Measurements from ENCODE around the gene ATP6AP2.

Gene ATP6AP2

GRCh38 chrX:40538406-40538805 lies 42.4 kb upstream of the ATP6AP2 start:
- H3K36me3 ChIP-seq (ENCODE audit: control insufficient read depth, low read length), result no peaks in the 10 kb centered on the region

GRCh38 chrX:40539214-40540142 lies 41.3 kb upstream of the ATP6AP2 start:
- Histone ChIP-seq H3K4me3 (ENCODE audit: low read length) (no peak overlapping the region), H3K27me3 (ENCODE audit: control insufficient read depth, low read length) (peaks cover 3% of the 10 kb centered on the region; the same call in 1 of the 2 replicates), H4K20me1 (ENCODE audit: control insufficient read depth, insufficient read depth, low read depth, low read length) (no peaks in the 10 kb centered on the region), H3K4me2 (ENCODE audit: low read length) (peak overlapping the region; percentile 16; the same call in 1 of the 2 replicates), H3K27ac (ENCODE audit: low read depth, low read length) (no peak overlapping the region), H3F3A (ENCODE audit: control insufficient read depth, insufficient read depth) (no peaks in the 10 kb centered on the region), H3K79me2 (ENCODE audit: control insufficient read depth, low read length) (no peaks in the 10 kb centered on the region), H3K9me2 (replicated peaks; ENCODE audit: control insufficient read depth, low read length) (no peaks in the 10 kb centered on the region), H3K9me3 (ENCODE audit: control insufficient read depth, insufficient read depth, low read length) (no peaks in the 10 kb centered on the region), H3K4me1 (ENCODE audit: control insufficient read depth, low read length) (peaks cover 7% of the 10 kb centered on the region), H3K36me3 (ENCODE audit: control insufficient read depth, low read length) (no peaks in the 10 kb centered on the region)
- no peak for TF ChIP-seq EZH2phosphoT487 (IDR thresholded peaks at IDR 0.05; ENCODE audit: borderline replicate concordance, low read length)
- TF ChIP-seq, protein P1, sequence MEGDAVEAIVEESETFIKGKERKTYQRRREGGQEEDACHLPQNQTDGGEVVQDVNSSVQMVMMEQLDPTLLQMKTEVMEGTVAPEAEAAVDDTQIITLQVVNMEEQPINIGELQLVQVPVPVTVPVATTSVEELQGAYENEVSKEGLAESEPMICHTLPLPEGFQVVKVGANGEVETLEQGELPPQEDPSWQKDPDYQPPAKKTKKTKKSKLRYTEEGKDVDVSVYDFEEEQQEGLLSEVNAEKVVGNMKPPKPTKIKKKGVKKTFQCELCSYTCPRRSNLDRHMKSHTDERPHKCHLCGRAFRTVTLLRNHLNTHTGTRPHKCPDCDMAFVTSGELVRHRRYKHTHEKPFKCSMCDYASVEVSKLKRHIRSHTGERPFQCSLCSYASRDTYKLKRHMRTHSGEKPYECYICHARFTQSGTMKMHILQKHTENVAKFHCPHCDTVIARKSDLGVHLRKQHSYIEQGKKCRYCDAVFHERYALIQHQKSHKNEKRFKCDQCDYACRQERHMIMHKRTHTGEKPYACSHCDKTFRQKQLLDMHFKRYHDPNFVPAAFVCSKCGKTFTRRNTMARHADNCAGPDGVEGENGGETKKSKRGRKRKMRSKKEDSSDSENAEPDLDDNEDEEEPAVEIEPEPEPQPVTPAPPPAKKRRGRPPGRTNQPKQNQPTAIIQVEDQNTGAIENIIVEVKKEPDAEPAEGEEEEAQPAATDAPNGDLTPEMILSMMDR (IDR thresholded peaks at IDR 0.05; ENCODE audit: low read depth, low read length, poor library complexity, severe bottlenecking), result peak; percentile 51

More at GRCh38 chrX:40538406-40538805, 42.4 kb upstream of the ATP6AP2 start:
- TF ChIP-seq EZH2phosphoT487 (IDR thresholded peaks at IDR 0.05; ENCODE audit: borderline replicate concordance, low read length), result no peak
- TF ChIP-seq, protein P1 (IDR thresholded peaks at IDR 0.05; ENCODE audit: low read depth, low read length, poor library complexity, severe bottlenecking), result no peak
- Histone ChIP-seq H4K20me1 (ENCODE audit: control insufficient read depth, insufficient read depth, low read depth, low read length) (no peaks in the 10 kb centered on the region), H3K27me3 (ENCODE audit: control insufficient read depth, low read length) (peaks cover 3% of the 10 kb centered on the region; the same call in 1 of the 2 replicates), H3K79me2 (ENCODE audit: control insufficient read depth, low read length) (no peaks in the 10 kb centered on the region), H3K27ac (ENCODE audit: low read depth, low read length) (no peak overlapping the region), H3F3A (ENCODE audit: control insufficient read depth, insufficient read depth) (no peaks in the 10 kb centered on the region), H3K9me3 (ENCODE audit: control insufficient read depth, insufficient read depth, low read length) (no peaks in the 10 kb centered on the region), H3K9me2 (replicated peaks; ENCODE audit: control insufficient read depth, low read length) (no peaks in the 10 kb centered on the region), H3K4me3 (ENCODE audit: low read length) (no peak overlapping the region), H3K4me2 (ENCODE audit: low read length) (no peak overlapping the region), H3K4me1 (ENCODE audit: control insufficient read depth, low read length) (peaks cover 3% of the 10 kb centered on the region; the same call in 1 of the 2 replicates)

DNA sequence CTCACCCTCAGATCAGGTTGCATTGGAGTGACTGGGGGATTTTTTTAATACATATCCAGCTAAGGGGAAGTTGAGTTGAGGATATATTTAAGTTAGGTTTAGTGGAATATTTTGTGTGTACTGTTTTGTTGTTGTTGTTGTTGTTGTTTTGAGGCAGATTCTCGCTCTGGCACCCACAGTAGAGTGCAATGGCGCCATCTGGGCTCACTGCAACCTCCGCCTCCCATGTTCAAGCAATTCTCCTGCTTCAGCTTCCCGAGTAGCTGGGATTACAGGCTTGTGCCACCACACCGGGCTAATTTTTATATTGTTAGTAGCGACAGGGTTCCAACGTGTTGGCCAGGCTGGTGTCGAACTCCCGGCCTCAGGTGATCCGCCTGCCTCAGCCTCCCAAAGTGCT lies 38.6 kb upstream of the ATP6AP2 start:
- Histone ChIP-seq H3K27me3 (ENCODE audit: control insufficient read depth, low read length) (peaks cover 3% of the 10 kb centered on the region; the same call in 1 of the 2 replicates), H3K4me1 (ENCODE audit: control insufficient read depth, low read length) (peaks cover 7% of the 10 kb centered on the region), H3K9me2 (replicated peaks; ENCODE audit: control insufficient read depth, low read length) (no peaks in the 10 kb centered on the region), H4K20me1 (ENCODE audit: control insufficient read depth, insufficient read depth, low read depth, low read length) (no peaks in the 10 kb centered on the region), H3K4me2 (ENCODE audit: low read length) (no peak overlapping the region), H3K79me2 (ENCODE audit: control insufficient read depth, low read length) (no peaks in the 10 kb centered on the region), H3K27ac (ENCODE audit: low read depth, low read length) (no peak overlapping the region), H3K36me3 (ENCODE audit: control insufficient read depth, low read length) (no peaks in the 10 kb centered on the region), H3K4me3 (ENCODE audit: low read length) (no peak overlapping the region), H3F3A (ENCODE audit: control insufficient read depth, insufficient read depth) (no peaks in the 10 kb centered on the region), H3K9me3 (ENCODE audit: control insufficient read depth, insufficient read depth, low read length) (no peaks in the 10 kb centered on the region)
- no peak for TF ChIP-seq EZH2phosphoT487 (IDR thresholded peaks at IDR 0.05; ENCODE audit: borderline replicate concordance, low read length)

GRCh38 chrX:40542972-40543371 lies 37.8 kb upstream of the ATP6AP2 start:
- no peaks in the 10 kb centered on the region for H3F3A ChIP-seq (ENCODE audit: control insufficient read depth, insufficient read depth)
- H3K9me2 ChIP-seq (replicated peaks; ENCODE audit: control insufficient read depth, low read length), result no peaks in the 10 kb centered on the region
- H4K20me1 ChIP-seq (ENCODE audit: control insufficient read depth, insufficient read depth, low read depth, low read length), result no peaks in the 10 kb centered on the region
- TF ChIP-seq, protein P1 (IDR thresholded peaks at IDR 0.05; ENCODE audit: low read depth, low read length, poor library complexity, severe bottlenecking), result no peak
- no peak for TF ChIP-seq EZH2phosphoT487 (IDR thresholded peaks at IDR 0.05; ENCODE audit: borderline replicate concordance, low read length)
- H3K4me2 ChIP-seq (ENCODE audit: low read length), result no peak overlapping the region
- H3K4me3 ChIP-seq (ENCODE audit: low read length), result no peak overlapping the region
- peaks cover 3% of the 10 kb centered on the region; the same call in 1 of the 2 replicates for H3K27me3 ChIP-seq (ENCODE audit: control insufficient read depth, low read length)
- no peak overlapping the region for H3K27ac ChIP-seq (ENCODE audit: low read depth, low read length)
- no peaks in the 10 kb centered on the region for H3K36me3 ChIP-seq (ENCODE audit: control insufficient read depth, low read length)
- H3K4me1 ChIP-seq (ENCODE audit: control insufficient read depth, low read length), result peaks cover 7% of the 10 kb centered on the region
- H3K79me2 ChIP-seq (ENCODE audit: control insufficient read depth, low read length), result no peaks in the 10 kb centered on the region
- no peaks in the 10 kb centered on the region for H3K9me3 ChIP-seq (ENCODE audit: control insufficient read depth, insufficient read depth, low read length)
